Stimulated activated CD4-positive, alpha-beta T cell treated with anti-CD3 and anti-CD28 coated beads, Interleukin-4, amount 100 ng/mL, for 24 hours (primary cell): Measurements from ENCODE around the gene SCMH1.
"Not testable (repeated sequence)": the region's sequence is repeated elsewhere in the genome, so short reads cannot be mapped to it uniquely, and the experiment has no call there.

Experiments
- DNase-seq: peaks from one replicate; pipeline ENCODE4 v3.0.0-alpha.2; 2020

The SCMH1 gene

DNA sequence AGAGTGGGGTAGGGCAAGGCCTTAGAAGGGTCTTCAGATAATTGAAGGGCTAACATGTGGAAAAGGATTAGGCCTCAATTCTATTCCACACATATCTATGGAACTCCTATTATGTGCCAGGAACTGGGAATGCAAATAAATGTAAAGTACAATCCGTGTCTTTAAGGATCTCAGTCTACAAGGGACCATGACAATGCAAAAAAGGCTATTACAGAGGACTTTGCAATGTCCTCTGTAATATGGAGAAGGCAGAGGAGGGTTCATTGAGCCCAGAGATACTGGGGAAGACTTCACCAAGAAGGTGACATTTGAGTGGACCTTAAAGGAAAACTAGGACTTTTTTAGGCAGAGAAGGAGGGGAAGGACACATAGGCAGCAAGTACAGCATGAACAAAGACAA is 4.5 kb upstream of the SCMH1 start:
- DNase-seq, result no peak

DNA sequence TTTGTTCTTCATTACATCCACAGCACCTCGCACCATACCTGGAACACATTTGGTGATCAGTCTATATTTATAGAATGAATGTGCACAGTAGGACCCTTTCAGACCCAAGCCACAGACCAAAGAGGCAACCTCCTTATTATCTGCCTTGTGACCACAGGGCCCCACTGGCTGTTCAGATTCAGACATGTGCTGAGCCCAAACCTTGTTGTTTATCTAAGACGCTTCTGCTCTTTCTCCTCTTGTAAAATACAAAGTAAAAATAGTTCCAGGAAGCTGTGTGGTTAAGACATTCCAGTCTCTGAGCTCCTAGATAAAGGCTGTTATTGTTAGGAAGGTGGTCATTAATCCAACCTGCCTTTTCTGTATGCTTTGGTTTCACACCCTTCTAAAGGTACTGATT is 3.6 kb upstream of the SCMH1 start:
- DNase-seq, result no peak

DNA sequence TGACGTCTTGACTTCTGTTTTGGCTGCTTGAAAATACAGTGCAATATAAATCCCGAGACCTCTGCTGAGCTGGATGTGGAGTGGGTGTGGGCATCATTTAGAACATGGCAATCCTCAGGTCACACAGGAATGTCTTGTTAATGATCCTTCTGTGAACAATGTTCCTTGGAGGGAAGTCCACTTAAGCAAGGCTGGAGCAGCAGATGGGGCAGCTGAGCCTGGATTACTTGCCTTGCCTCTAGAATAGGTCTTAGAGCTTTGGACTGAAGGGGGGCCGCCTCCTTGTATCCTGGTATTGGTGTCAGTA is 926 bp upstream of the SCMH1 start:
- DNase-seq, result no peak

DNA sequence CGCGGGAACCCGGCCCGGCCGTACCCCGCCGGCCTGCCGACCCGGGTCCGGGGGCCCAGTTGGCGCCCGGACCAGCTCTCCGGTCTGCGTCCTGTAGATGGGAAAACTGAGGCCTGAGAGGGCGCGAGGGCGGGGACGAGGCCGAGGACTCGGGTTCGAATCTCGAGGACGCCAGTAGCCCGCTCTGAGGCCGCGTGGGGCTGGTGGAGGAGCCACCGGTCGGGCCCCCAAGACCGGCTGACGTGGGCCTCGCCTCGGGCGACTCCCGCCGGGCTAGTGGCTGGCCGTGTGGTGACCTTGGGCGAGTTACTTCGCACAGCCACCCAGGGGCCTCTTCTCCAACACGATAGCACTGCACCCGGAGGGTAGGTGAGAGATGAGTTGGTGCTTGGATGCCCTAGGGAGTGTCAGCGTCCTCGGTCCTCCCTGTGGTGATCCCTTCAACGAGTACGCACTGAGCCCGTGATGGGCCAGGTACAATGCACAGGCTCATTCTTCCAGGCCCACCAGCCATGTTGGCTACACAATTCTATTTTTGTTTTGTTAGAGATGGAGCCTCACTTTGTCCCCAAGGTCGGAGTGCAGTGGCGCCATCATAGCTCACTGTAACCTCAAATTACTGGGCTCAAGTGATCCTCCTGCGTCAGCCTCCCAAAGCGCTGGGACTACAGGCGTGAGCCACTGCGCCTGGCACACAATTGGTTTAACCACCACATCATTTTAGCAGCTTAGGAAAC is 404 bp upstream of the SCMH1 start:
- peak; percentile 15 for DNase-seq

DNA sequence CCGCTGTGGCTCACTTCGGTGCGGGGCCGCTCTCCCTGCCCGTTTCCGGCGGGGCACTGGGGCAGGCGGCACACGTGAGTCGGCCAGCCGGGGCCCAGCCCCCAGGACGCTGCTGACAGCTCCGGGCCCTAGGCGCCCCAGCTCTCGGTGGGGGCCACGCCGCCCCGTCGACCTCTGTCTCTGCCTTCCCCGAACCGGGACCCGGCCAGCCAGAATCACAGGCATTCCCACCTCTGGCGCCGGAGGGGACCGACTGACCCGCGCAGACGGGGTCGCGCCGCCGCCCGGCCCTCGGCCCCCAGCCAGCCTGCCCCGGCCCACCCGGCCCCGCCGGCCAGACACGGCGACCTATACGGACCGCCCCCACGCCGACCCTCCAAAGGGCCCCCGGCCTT is 755 bp downstream of the SCMH1 start:
- peak; percentile 36 for DNase-seq

DNA sequence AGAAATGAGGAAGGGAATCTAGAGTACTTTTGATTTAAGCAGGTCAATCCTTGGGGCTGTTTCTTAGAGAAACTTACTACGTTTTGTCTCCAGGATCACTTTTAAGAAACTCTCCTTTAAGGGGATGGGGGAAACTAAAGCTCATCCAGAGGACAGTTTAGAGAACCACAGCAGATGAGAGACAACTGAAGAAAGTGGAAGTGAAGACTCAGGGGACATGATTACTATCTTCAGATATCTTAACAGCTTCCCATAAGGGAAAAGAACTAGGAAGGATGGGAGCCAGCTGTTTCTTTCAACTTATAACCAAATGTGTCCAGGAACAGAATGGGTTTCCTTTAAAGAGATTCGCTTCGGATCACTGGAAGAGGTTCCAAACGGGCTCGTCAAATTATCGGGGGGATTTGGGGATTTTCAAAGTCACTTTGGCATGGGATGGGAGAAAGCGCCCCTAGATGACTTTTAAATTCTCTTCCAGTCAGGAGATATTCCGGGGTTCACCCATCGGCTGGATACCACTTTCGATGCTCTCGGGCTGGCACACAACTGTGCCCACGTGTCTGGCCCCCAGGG is 1.2 kb downstream of the SCMH1 start:
- DNase-seq, result no peak

DNA sequence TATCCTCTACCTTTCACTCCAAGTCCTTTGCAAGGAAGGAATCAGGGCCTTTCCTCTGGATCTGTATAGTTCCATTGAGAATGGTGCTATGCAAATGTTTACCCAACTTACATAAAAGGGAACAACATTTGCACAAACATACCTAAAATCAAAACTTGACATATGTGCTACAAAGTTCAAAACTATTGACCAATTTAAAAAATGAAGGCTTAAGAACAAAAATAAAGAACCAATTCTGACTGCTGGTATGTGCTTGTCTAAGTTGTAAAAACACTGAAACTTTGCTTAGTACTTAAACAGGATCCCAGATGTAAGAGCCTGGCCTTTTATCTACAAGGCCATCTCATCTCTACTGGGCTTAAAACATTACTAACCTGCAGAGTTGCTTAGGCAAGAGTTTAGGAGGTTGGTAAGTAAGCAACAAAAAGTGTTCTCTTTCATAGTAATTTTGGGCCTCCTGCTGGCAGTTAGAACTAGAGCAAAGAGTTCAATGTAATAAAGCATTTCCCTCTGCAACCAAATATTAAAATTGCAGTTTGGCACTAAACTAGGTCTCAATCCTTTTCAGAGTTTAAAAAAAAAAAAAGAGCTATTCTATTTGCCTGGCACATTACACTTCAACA is 2.0 kb downstream of the SCMH1 start:
- DNase-seq, result no peak

DNA sequence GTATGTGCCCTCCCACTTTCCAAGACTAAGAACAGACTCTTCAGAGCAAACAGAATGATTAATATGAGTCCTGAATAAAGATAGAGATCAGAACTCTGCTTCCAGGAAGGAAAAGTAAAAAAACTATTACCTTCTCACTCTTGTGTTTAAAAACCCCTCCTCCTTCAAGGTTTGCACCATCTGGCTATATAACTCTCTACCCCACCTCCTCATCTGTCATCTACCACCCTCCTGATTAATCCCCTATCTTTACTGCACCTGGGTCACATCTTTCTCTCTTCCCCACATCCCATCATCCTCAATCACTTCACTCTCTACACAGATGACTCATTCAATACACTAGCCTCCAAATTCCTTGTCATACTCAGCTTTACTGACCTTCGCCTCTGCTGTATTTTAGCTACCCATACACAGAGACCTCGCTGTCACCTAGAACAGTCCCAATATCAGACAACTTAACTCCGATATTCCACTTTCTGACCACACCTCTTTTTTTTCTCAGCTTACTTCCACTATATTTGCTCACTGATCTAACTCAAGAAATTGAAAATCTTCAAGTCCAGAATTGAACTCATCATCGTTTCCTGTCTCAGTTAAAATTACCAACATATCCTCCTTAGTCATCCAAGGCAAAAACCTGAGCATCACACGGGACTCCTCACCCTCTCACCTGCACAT is 3.7 kb downstream of the SCMH1 start:
- DNase-seq, result no peak

DNA sequence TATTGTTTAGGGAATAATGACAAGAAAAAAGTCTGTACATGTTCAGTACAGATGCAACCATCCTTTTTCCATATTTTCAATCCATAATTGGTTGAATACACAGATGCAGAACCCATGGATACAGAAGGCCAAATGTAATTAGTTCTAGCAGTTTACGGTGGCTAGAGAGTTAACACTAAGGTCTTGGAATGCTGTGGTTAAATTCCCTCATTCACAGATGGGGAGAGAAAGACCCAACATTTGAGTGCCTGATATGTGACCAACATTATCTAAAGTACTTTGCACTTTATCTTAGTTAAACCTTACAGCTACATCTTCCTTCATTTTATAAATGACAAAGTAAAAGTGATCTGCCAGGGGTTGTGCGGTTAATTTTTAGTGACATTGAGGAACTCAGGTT is 5.3 kb downstream of the SCMH1 start:
- DNase-seq, result no peak

DNA sequence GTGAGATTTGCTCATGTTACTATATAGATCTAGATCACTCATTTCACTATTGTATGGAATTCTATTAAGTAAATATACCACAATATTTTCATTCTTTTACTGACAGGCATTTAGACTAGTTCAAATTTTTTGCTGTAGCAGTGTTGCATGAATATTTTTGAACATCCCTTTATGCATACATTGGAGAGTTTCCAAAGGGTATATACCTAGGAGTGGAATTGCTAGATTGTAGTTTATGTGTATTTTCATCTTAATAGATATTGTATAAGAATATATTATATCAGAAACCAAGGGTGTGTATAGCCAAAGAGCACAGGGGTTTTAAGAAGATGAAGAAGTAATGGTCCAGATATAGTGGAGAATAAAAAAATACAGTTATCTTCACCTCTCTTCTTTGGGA is 6.2 kb downstream of the SCMH1 start:
- no peak for DNase-seq

DNA sequence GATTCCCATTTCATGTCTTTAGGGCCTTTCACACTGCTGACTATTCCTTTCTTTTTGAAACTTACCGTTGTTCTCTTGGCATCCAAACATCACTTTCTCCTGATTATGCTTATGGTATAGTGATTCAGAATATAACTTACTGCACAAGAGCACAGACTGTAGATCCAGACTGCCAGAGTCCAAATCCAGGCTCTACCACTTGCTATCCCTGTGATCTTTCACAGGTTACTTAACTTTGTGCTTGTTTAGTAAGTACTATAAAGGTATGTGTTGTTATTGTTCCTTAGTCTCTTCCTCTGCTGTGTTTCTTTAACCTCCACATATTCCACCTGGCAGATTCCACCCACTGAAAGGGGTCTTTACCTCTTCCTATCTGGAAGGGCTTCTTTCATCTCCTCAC is 8.4 kb downstream of the SCMH1 start:
- no peak for DNase-seq

DNA sequence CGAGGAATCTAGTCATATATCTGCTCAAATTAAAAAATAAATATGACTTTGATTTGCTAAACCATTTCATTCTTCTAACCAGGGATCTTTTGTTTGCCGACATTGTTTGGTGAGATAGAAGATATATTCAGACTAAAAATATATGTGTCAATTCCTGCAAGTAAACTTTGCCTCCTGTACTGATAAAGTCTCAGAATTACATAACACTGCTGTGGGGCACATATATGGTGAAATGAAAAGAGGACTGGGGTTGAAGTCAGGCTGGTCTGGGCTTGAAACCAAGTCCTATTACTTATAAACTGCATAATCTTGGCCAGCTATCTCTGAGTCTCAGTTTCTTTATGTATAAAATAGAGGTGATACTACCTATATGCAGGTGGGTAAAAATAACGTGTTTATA is 9.8 kb downstream of the SCMH1 start:
- no peak for DNase-seq

DNA sequence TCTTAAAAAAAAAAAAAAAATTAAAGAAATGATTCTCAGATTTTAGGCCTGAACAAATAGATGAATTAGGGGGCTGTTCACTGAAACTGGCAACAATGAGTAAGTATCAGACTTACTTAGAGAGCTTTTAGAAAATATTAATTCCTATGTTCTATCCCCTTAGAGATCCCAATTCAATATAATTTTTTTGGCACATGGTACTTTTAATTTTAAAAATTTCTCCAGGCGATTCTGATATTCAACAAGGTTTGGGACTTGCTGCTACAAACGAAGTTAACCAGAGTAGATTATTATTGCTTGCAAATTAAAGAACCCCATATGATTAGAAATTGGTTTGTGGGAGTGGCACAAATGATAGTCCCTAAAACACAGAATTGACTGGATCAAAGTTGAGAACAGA is 11.4 kb downstream of the SCMH1 start:
- DNase-seq, result no peak

DNA sequence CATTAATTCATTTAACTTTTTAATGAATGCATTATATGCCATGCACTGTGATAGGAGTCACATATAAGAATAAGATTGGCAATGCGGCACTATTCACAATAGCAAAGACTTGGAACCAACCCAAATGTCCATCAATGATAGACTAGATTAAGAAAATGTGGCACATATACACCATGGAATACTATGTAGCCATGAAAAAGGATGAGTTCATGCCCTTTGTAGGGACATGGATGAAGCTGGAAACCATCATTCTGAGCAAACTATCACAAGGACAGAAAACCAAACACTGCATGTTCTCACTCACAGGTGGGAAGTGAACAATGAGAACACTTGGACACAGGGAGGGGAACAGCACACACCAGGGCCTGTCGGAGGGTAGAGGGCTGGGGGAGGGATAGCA is 12.9 kb downstream of the SCMH1 start:
- not testable (repeated sequence) for DNase-seq

DNA sequence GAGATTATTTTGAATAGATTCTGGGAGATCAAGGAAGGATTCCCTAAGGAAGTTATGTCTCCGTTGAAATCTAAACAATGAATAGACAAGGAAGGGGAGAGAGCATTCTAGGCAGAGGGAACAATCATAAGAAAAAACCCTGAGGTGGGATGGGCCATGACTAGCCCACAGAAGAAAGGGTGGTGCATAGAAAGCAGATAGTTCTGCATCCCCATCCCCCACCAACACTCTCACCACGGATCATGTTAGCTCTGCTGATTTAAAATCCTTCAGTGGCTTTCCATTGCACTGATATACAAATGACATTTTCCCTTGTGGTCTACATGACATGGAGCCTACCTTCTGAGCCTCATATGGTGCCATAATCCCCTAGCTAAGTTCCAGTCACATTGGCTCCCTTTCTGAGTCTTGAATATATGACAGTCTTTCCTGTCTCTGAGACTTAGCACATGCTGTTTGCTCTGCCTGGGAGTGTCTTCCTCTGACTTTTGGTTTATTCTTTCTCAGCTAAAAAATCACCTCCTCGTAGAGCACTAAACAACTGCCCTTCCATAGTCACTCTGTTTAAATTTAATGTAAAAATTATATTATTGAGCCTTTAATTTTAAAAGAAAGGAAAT is 15.2 kb downstream of the SCMH1 start:
- no peak for DNase-seq

DNA sequence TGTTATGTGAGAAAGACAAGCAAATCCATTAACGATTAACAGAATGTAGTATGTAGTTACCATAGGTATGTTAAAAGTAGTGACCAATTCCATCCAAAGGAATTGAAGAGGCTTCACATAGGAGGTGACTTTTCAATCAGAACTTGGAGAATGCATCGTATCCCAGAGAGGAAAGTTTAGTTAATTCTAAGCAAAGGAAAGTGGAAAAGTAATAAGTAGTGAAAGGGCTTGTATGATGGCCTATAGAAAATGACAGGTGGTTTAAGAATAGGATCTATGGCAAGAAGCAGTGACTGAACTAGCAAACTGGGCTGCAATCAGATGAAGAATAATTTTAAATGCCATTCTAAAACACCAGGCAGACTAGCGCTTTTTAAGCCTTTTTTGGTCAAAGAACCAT is 16.6 kb downstream of the SCMH1 start:
- no peak for DNase-seq

DNA sequence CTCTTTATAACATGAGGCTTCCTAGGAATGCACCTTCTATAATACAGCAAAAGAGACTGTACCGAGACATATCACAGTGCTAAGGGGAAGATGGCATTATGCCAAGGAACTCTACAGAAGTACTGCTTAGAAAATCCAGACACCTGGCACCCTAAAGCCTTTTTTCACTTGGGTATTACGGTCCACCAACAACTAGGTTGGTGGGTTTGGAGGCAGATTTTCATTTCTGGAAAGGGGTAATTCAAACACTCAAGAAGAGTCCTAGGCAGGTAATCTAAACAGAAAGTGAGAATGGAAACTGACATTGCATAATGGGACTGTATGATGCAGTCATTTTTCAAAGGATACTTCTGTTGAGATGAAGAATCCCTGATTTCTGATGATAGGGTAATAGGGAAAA is 19.6 kb downstream of the SCMH1 start:
- no peak for DNase-seq

DNA sequence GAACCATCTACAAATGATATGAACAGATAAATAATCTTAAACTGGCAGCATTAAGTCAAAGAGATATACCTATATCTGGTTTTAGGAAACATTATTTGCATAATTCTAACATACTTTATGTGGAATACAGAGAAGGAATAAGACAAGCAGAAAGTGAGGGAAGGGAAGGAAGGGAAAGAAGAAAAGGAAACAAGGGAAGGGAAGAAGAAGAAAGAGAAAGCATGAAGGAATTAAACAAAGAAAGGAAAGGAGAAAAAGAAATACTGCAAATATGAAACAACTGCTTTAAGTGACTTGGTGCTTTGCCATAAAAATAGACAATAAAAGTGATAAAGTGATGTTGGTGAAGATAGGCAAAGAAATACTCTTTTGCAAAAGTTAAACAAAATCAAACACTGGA is 20.1 kb downstream of the SCMH1 start:
- DNase-seq, result no peak

DNA sequence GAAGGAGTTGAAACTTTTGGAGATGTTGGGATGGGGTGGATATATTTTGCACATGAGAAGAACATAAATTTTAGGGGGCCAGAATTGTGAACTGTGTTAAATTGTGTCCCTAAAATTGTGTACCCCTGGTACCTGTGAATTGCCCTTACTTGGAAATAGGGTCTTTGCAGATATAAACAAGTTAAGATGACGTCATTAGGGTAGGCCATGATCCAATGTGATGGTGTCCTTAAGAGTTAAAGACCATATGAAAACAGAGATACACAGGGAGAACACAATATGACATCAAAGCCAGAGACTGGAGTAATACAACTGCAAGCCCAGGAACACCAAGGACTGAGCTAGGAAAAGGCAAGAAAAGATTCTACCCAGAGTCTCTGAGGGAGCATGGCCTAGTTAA is 24.0 kb downstream of the SCMH1 start:
- no peak for DNase-seq

DNA sequence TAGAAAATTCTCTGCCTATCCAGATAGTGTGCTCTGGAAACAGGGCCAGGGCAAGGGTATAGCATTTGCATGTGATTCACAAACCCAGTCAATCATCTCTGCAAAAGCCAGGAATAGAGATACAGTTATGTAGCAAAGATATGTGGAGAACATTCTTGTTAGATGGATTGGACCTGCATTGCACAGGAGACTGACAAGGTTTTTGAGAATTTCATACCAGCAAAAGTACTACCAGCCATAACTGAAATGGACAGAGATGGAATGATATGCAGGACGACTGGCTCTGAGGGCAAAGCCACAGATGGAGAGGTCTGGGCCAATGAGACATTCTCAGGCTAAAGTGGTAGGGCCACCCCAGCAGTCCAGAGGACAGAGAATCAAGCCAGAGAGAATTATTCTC is 24.7 kb downstream of the SCMH1 start:
- DNase-seq, result no peak

DNA sequence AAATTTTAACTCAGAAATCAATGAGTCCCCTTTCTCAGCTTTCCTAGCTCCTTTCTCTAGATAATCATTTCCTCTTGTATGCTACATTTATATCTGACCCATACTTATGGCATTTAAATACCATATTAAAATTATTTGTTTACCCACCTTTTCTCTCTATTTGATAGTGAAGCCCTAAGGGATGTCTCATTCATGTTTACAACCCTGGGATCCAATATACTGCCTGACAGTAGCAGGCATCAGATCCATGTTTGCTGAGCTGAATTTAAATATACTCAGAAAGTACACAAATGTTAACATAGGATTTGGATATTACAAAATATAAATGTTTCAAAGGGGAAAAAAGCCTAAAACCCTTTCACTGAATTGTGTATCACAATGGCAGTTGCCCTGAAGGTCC is 26.5 kb downstream of the SCMH1 start:
- DNase-seq, result no peak

DNA sequence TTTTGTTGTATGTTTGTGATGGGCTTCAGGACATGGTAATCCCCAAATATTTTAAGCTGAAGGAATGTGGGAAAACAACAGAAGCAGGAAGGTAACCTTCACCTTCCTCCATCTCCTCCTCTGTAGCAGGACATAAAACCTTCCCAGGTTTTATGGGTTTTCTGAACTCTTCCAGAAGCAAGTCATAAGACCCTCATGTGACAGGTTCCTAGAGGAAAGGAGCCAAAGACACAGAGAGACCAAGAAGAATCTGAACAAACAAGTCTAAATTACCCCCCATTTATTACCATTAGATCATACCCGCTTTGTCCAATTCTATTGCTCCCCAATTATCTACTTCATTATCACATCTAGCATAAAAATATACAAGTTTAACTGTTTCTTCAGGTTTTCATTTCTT is 28.8 kb downstream of the SCMH1 start:
- no peak for DNase-seq

DNA sequence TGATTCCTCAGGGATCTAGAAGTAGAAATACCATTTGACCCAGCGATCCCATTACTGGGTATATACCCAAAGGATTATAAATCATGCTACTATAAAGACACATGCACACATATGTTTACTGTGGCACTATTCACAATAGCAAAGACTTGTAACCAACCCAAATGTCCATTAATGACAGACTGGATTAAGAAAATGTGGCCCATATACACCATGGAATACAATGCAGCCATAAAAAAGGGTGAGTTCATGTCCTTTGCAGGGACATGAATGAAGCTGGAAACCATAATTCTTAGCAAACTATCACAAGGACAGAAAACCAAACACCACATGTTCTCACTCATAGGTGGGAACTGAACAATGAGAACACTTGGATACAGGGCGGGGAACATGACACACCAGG is 30.5 kb downstream of the SCMH1 start:
- not testable (repeated sequence) for DNase-seq

DNA sequence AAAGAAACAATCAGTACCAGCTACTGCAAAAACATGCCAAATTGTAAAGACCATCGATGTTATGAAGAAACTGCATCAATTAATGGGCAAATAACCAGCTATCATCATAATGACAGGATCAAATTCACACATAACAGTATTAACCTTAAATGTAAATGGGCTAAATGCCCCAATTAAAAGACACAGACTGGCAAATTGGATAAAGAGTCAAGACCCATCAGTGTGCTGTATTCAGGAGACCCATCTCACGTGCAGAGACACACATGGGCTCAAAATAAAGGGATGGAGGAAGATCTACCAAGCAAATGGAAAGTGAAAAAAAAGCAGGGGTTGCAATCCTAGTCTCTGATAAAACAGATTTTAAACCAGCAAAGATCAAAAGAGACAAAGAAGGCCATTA is 35.1 kb downstream of the SCMH1 start:
- not testable (repeated sequence) for DNase-seq
